RWPE2 (cell line): Measurements from ENCODE around the gene ZNF613.

Source experiments
- ATAC-seq: fragments of 200-7000 bp; cut with Tn5 transposase; 3 replicates; pipeline ENCODE4 v1.9.1; 2021; ENCODE audit warnings: low read depth
- DNase-seq: peaks from one replicate; pipeline ENCODE4 v3.0.0-alpha.2; 2020; ENCODE audit warnings: low spot score
- H3K27ac ChIP-seq: fragments of 450-650 bp; 2 replicates; pipeline ENCODE4 v1.5.1; 2017; ENCODE audit warnings: mild to moderate bottlenecking; ENCODE audit not compliant: poor library complexity, severe bottlenecking
- H3K27me3 ChIP-seq: fragments of 250-450 bp; sonication (Bioruptor Pico); 2 replicates; pipeline ENCODE4 v1.5.1; 2021; ENCODE audit warnings: mild to moderate bottlenecking, moderate library complexity; ENCODE audit not compliant: insufficient read depth, poor library complexity, severe bottlenecking
- H3K36me3 ChIP-seq: fragments of 250-450 bp; sonication (Bioruptor Pico); 2 replicates; pipeline ENCODE4 v1.5.1; 2020; ENCODE audit warnings: low read depth, mild to moderate bottlenecking, moderate library complexity
- H3K4me1 ChIP-seq: fragments of 250-450 bp; sonication (Bioruptor Pico); 2 replicates; pipeline ENCODE4 v1.5.1; 2021; ENCODE audit warnings: mild to moderate bottlenecking, moderate library complexity; ENCODE audit not compliant: insufficient read depth, poor library complexity, severe bottlenecking
- H3K4me3 ChIP-seq: fragments of 250-450 bp; sonication (Bioruptor Pico); 2 replicates; pipeline ENCODE4 v1.5.1; 2021; ENCODE audit warnings: mild to moderate bottlenecking, moderate library complexity; ENCODE audit not compliant: severe bottlenecking
- H3K9me3 ChIP-seq: fragments of 250-450 bp; sonication (Bioruptor Pico); 2 replicates; pipeline ENCODE4 v1.5.1; 2021; ENCODE audit warnings: mild to moderate bottlenecking, moderate library complexity; ENCODE audit not compliant: severe bottlenecking
- TF ChIP-seq, protein P1 (sequence below): fragments of 450-650 bp; IDR thresholded peaks from one replicate; pipeline ENCODE4 v1.5.1; 2017; ENCODE audit warnings: mild to moderate bottlenecking, moderate library complexity; ENCODE audit not compliant: poor library complexity, severe bottlenecking

ZNF613 gene

DNA sequence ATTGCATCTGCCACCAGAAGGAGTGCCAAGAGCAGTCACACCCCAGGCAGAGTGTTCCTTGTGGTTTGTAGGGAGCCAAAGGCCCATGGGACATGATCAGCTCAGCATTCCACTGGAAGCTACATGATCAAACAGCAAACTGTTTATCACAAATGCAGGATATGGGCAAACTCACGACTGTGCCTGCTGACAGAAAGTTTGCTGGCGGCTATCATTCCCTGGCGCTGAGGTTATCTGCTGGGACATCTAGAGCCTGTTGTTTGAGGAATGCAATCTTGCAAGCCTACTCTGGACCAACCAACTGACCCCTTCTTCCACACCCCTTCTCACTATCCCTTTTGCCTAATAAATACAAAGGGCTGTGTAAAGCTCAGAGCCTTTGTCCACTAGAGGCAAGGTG, 7.7 kb upstream of the ZNF613 start:
- H3K36me3 ChIP-seq = no peaks in the 10 kb centered on the region
- H3K4me3 ChIP-seq = no peak overlapping the region
- H3K27ac ChIP-seq = no peak overlapping the region
- ATAC-seq (no peak), DNase-seq (no peak)
- peaks cover 26% of the 10 kb centered on the region for H3K9me3 ChIP-seq
- TF ChIP-seq, protein P1, sequence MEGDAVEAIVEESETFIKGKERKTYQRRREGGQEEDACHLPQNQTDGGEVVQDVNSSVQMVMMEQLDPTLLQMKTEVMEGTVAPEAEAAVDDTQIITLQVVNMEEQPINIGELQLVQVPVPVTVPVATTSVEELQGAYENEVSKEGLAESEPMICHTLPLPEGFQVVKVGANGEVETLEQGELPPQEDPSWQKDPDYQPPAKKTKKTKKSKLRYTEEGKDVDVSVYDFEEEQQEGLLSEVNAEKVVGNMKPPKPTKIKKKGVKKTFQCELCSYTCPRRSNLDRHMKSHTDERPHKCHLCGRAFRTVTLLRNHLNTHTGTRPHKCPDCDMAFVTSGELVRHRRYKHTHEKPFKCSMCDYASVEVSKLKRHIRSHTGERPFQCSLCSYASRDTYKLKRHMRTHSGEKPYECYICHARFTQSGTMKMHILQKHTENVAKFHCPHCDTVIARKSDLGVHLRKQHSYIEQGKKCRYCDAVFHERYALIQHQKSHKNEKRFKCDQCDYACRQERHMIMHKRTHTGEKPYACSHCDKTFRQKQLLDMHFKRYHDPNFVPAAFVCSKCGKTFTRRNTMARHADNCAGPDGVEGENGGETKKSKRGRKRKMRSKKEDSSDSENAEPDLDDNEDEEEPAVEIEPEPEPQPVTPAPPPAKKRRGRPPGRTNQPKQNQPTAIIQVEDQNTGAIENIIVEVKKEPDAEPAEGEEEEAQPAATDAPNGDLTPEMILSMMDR = no peak
- no peaks in the 10 kb centered on the region for H3K27me3 ChIP-seq
- no peaks in the 10 kb centered on the region for H3K4me1 ChIP-seq

DNA sequence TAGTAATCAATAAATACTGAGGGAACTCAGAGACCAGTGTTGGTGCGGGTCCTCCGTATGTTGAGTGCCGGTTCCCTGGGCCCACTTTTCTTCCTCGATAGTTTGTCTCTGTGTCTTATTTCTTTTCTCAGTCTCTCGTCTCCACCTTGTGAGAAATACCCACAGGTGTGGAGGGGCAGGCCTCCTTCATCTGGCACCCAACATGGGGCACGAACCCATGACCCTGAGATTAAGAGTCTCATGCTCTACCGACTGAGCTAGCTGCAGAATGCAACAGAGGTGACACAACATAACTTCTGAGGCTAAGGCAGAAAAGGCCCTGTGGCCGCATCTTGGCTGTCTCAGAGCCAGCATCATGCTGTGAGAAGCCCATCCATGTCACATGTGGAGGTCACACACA, 5.3 kb upstream of the ZNF613 start:
- no peaks in the 10 kb centered on the region for H3K27me3 ChIP-seq
- H3K4me3 ChIP-seq = no peak overlapping the region
- peaks cover 18% of the 10 kb centered on the region for H3K9me3 ChIP-seq
- H3K4me1 ChIP-seq = no peaks in the 10 kb centered on the region
- H3K36me3 ChIP-seq = no peaks in the 10 kb centered on the region
- TF ChIP-seq, protein P1 = no peak
- no peak overlapping the region for H3K27ac ChIP-seq
- ATAC-seq = no peak
- no peak for DNase-seq

DNA sequence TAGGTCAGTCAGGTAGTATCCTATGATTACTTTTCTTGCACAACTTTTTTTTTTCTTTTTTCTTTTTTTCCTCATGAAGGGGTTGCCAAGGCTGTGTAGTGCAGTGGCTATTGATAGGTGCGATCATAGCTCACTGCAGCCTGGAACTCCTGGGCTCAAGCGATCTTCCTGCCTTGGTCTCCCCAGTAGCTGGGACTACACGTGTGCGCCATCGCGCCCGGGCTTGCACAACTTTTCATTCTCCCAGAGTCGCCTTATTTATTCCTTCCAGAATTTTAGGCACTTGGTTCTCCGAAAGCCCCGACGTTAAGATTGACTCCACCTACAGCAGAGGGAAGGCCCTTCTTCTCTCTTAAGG, 867 bp upstream of the ZNF613 start:
- Histone ChIP-seq H3K27ac (peak overlapping the region; percentile 59), H3K4me1 (no peaks in the 10 kb centered on the region), H3K4me3 (peak overlapping the region; percentile 62), H3K9me3 (peaks cover 12% of the 10 kb centered on the region), H3K27me3 (no peaks in the 10 kb centered on the region), H3K36me3 (peaks cover 18% of the 10 kb centered on the region)
- DNase-seq (no peak), ATAC-seq (no peak)
- TF ChIP-seq, protein P1 = no peak

DNA sequence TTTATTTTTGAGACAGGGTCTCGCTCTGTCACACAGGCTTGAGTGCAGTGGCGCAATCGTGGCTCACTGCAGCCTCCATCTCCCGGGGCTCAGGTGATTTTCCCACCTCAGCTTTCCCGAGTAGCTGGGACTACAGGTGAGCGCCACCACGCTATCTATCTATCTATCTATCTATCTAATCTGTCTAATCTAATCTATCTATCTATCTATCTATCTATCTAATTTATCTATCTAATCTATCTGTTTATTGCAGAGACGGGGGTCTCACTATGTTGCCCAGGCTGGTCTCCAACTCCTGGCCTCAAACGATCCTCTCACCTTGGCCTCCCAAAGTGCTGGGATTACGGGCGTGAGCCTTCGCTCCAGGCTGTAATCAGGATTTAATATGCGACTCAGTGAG, 587 bp downstream of the ZNF613 start:
- peak overlapping the region; percentile 62 for H3K4me3 ChIP-seq
- no peak overlapping the region for H3K27ac ChIP-seq
- ATAC-seq (no peak), DNase-seq (no peak)
- no peaks in the 10 kb centered on the region for H3K27me3 ChIP-seq
- H3K4me1 ChIP-seq = no peaks in the 10 kb centered on the region
- TF ChIP-seq, protein P1 = no peak
- H3K9me3 ChIP-seq = peaks cover 4% of the 10 kb centered on the region
- peaks cover 24% of the 10 kb centered on the region for H3K36me3 ChIP-seq

DNA sequence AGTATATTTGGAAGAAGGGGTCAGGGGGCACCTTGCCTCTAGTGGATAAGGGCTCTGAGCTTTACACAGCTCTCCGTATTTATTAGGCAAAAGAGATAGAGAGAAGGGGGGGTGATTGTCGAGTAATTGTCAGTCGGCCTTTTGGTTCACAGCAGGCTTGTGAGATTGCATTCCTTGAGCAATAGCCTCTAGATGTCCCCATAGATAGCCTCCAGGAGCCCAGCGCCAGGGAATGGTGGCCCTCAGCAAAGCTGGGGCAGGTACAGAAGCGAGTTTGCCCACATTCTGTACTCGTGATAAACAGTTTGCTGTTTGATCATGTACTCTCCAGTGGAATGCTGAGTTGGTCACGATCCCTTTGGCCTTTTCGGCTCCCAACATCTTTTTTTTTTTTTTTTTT, 4.6 kb downstream of the ZNF613 start:
- H3K36me3 ChIP-seq = peaks cover 52% of the 10 kb centered on the region
- DNase-seq = no peak

More for the DNA sequence above, 4.6 kb downstream of the ZNF613 start:
- no peaks in the 10 kb centered on the region for H3K4me1 ChIP-seq
- no peaks in the 10 kb centered on the region for H3K27me3 ChIP-seq
- no peak overlapping the region for H3K27ac ChIP-seq
- ATAC-seq = no peak
- TF ChIP-seq, protein P1 = no peak
- no peaks in the 10 kb centered on the region for H3K9me3 ChIP-seq
- no peak overlapping the region for H3K4me3 ChIP-seq
